ENCODE data around the gene PRSS21.

PRSS21 gene

DNA sequence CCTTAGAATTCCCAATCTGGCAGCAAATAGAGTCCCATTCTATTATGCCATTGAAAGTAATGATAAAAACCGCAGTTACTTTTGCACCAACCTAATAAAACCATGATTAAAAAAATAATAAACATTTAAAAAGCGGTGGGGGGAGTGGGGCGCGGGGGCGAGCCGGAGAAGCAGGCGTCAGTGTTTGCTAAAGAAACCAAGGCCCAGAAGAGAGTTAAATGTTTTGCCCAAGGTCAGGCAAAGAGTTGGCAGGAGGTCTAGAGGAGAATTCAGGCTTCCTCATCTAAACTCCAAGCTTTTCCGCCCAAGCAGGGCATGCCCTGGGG is 50.6 kb downstream of the PRSS21 start:
- no peak for DNase-seq (ENCODE audit: extremely low read depth, low read depth)
- TF ChIP-seq, protein P1, sequence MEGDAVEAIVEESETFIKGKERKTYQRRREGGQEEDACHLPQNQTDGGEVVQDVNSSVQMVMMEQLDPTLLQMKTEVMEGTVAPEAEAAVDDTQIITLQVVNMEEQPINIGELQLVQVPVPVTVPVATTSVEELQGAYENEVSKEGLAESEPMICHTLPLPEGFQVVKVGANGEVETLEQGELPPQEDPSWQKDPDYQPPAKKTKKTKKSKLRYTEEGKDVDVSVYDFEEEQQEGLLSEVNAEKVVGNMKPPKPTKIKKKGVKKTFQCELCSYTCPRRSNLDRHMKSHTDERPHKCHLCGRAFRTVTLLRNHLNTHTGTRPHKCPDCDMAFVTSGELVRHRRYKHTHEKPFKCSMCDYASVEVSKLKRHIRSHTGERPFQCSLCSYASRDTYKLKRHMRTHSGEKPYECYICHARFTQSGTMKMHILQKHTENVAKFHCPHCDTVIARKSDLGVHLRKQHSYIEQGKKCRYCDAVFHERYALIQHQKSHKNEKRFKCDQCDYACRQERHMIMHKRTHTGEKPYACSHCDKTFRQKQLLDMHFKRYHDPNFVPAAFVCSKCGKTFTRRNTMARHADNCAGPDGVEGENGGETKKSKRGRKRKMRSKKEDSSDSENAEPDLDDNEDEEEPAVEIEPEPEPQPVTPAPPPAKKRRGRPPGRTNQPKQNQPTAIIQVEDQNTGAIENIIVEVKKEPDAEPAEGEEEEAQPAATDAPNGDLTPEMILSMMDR (IDR thresholded peaks at IDR 0.05; ENCODE audit: low read depth, low read length): no peak

DNA sequence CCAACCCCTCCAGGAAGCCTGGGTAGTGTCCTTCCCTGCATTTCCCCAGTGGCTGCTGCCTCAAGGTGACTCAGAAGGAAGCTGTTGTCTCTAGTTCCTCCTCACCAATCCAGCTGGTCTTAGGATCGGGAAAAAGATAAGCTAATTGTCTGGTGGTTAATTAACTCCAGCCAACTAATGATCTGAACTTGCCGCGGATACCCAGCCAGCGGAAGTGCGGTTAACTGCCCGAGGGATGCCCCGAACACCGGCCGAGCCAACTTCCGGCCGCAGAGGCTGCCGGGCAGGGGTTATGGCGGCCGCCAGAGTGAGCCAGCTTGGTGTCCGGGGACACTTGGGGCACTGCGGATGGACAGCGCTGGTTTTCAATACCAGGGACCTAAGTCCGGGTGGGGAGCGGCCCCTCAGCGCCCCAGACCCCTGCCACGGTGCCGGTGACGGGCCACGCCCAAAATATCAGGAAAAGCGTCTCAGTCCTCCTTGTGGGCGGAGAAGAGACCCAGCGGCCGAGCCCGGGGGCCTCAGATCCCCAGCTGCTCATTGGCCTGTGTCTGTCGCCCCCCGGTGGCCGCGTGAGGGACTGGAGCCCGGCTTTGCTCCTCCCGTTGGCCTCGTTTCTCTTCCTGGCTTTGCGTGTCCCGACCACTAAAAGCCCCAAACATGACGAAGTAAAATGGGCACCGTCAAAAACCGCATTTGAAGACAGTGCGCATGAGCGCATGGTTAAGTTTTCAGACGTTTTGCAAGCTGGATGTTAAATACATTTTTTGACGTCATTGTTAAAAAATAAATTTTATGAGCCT is 51.2 kb downstream of the PRSS21 start:
- DNase-seq (ENCODE audit: extremely low read depth, low read depth): peak; percentile 87
- TF ChIP-seq, protein P1 (IDR thresholded peaks at IDR 0.05; ENCODE audit: low read depth, low read length): peak; percentile 95
